ENCODE data around the gene EFNB2.

The EFNB2 gene

GRCh38 chr13:106455190-106455589, 80.3 kb downstream of the EFNB2 start:
- TF ChIP-seq CEBPB (IDR thresholded peaks at IDR 0.05), result no peak
- no peak for TF ChIP-seq RAD21 (IDR thresholded peaks at IDR 0.05; ENCODE audit: low read depth)
- TF ChIP-seq, protein P1, sequence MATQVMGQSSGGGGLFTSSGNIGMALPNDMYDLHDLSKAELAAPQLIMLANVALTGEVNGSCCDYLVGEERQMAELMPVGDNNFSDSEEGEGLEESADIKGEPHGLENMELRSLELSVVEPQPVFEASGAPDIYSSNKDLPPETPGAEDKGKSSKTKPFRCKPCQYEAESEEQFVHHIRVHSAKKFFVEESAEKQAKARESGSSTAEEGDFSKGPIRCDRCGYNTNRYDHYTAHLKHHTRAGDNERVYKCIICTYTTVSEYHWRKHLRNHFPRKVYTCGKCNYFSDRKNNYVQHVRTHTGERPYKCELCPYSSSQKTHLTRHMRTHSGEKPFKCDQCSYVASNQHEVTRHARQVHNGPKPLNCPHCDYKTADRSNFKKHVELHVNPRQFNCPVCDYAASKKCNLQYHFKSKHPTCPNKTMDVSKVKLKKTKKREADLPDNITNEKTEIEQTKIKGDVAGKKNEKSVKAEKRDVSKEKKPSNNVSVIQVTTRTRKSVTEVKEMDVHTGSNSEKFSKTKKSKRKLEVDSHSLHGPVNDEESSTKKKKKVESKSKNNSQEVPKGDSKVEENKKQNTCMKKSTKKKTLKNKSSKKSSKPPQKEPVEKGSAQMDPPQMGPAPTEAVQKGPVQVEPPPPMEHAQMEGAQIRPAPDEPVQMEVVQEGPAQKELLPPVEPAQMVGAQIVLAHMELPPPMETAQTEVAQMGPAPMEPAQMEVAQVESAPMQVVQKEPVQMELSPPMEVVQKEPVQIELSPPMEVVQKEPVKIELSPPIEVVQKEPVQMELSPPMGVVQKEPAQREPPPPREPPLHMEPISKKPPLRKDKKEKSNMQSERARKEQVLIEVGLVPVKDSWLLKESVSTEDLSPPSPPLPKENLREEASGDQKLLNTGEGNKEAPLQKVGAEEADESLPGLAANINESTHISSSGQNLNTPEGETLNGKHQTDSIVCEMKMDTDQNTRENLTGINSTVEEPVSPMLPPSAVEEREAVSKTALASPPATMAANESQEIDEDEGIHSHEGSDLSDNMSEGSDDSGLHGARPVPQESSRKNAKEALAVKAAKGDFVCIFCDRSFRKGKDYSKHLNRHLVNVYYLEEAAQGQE (IDR thresholded peaks at IDR 0.05; ENCODE audit: low read depth), result no peak
- TF ChIP-seq FOXM1 (IDR thresholded peaks at IDR 0.05; ENCODE audit: borderline replicate concordance, low read depth), result no peak
- no peak for TF ChIP-seq TCF12 (IDR thresholded peaks at IDR 0.05; ENCODE audit: low read depth)
- no peak for TF ChIP-seq CREB1 (IDR thresholded peaks at IDR 0.05; ENCODE audit: low read depth)
- TF ChIP-seq TEAD4 (IDR thresholded peaks at IDR 0.05), result no peak
- no peak for TF ChIP-seq TAF1 (IDR thresholded peaks at IDR 0.05; ENCODE audit: low read depth)
- no peak for TF ChIP-seq EGR1 (IDR thresholded peaks at IDR 0.05)
- TF ChIP-seq, protein P2, sequence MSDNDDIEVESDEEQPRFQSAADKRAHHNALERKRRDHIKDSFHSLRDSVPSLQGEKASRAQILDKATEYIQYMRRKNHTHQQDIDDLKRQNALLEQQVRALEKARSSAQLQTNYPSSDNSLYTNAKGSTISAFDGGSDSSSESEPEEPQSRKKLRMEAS (IDR thresholded peaks at IDR 0.05), result no peak
- TF ChIP-seq NFIC (IDR thresholded peaks at IDR 0.05), result no peak
- no peak for TF ChIP-seq ZBTB7A (IDR thresholded peaks at IDR 0.05; ENCODE audit: low read depth)
- TF ChIP-seq YY1 (IDR thresholded peaks at IDR 0.05; ENCODE audit: low read depth), result no peak
- TF ChIP-seq EP300 (IDR thresholded peaks at IDR 0.05; ENCODE audit: borderline replicate concordance), result no peak
- TF ChIP-seq, protein P3, sequence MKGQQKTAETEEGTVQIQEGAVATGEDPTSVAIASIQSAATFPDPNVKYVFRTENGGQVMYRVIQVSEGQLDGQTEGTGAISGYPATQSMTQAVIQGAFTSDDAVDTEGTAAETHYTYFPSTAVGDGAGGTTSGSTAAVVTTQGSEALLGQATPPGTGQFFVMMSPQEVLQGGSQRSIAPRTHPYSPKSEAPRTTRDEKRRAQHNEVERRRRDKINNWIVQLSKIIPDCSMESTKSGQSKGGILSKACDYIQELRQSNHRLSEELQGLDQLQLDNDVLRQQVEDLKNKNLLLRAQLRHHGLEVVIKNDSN (IDR thresholded peaks at IDR 0.05), result no peak

GRCh38 chr13:106453101-106453500, 82.4 kb downstream of the EFNB2 start:
- TF ChIP-seq TEAD4 (IDR thresholded peaks at IDR 0.05), result no peak
- no peak for TF ChIP-seq CREB1 (IDR thresholded peaks at IDR 0.05; ENCODE audit: low read depth)
- TF ChIP-seq NFIC (IDR thresholded peaks at IDR 0.05), result no peak
- TF ChIP-seq CEBPB (IDR thresholded peaks at IDR 0.05), result no peak
- TF ChIP-seq EGR1 (IDR thresholded peaks at IDR 0.05), result no peak
- no peak for TF ChIP-seq YY1 (IDR thresholded peaks at IDR 0.05; ENCODE audit: low read depth)
- no peak for TF ChIP-seq FOXM1 (IDR thresholded peaks at IDR 0.05; ENCODE audit: borderline replicate concordance, low read depth)
- TF ChIP-seq ZBTB7A (IDR thresholded peaks at IDR 0.05; ENCODE audit: low read depth), result no peak
- TF ChIP-seq, protein P1 (IDR thresholded peaks at IDR 0.05; ENCODE audit: low read depth), result no peak
- TF ChIP-seq EP300 (IDR thresholded peaks at IDR 0.05; ENCODE audit: borderline replicate concordance), result no peak
- TF ChIP-seq TCF12 (IDR thresholded peaks at IDR 0.05; ENCODE audit: low read depth), result no peak
- TF ChIP-seq TAF1 (IDR thresholded peaks at IDR 0.05; ENCODE audit: low read depth), result no peak
- TF ChIP-seq, protein P2 (IDR thresholded peaks at IDR 0.05), result no peak
- no peak for TF ChIP-seq RAD21 (IDR thresholded peaks at IDR 0.05; ENCODE audit: low read depth)
- TF ChIP-seq, protein P3 (IDR thresholded peaks at IDR 0.05), result no peak

DNA sequence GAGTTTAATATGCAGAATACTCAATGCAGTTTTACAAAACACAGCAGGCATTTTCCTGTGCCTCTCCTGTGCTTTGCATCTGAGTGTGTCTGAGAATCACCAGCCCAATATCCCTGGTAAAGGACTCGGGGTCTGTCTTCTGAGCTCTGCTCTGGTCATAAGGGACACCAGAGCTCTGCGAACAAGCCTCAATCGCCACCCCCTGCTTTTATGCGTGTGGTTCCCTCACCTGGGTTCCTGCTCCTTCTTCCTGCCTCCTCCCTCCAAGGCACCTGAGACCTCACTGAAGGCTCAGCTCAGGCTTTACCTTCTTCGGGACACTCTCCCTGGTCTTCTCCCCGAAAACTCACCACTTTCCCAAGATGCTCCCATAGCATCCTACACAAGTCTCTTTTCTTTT, 84.5 kb downstream of the EFNB2 start:
- TF ChIP-seq, protein P3 (IDR thresholded peaks at IDR 0.05), result no peak
- no peak for TF ChIP-seq YY1 (IDR thresholded peaks at IDR 0.05; ENCODE audit: low read depth)
- no peak for TF ChIP-seq EP300 (IDR thresholded peaks at IDR 0.05; ENCODE audit: borderline replicate concordance)
- TF ChIP-seq FOXM1 (IDR thresholded peaks at IDR 0.05; ENCODE audit: borderline replicate concordance, low read depth), result no peak
- no peak for TF ChIP-seq CEBPB (IDR thresholded peaks at IDR 0.05)
- TF ChIP-seq NFIC (IDR thresholded peaks at IDR 0.05), result no peak
- TF ChIP-seq TEAD4 (IDR thresholded peaks at IDR 0.05), result no peak
- TF ChIP-seq, protein P2 (IDR thresholded peaks at IDR 0.05), result no peak
- TF ChIP-seq, protein P1 (IDR thresholded peaks at IDR 0.05; ENCODE audit: low read depth), result no peak
- no peak for TF ChIP-seq TCF12 (IDR thresholded peaks at IDR 0.05; ENCODE audit: low read depth)
- no peak for TF ChIP-seq RAD21 (IDR thresholded peaks at IDR 0.05; ENCODE audit: low read depth)
- no peak for TF ChIP-seq TAF1 (IDR thresholded peaks at IDR 0.05; ENCODE audit: low read depth)
- TF ChIP-seq EGR1 (IDR thresholded peaks at IDR 0.05), result no peak
- no peak for TF ChIP-seq ZBTB7A (IDR thresholded peaks at IDR 0.05; ENCODE audit: low read depth)
- TF ChIP-seq CREB1 (IDR thresholded peaks at IDR 0.05; ENCODE audit: low read depth), result no peak
